Measurements from ENCODE around the gene TMCC3.

DNA sequence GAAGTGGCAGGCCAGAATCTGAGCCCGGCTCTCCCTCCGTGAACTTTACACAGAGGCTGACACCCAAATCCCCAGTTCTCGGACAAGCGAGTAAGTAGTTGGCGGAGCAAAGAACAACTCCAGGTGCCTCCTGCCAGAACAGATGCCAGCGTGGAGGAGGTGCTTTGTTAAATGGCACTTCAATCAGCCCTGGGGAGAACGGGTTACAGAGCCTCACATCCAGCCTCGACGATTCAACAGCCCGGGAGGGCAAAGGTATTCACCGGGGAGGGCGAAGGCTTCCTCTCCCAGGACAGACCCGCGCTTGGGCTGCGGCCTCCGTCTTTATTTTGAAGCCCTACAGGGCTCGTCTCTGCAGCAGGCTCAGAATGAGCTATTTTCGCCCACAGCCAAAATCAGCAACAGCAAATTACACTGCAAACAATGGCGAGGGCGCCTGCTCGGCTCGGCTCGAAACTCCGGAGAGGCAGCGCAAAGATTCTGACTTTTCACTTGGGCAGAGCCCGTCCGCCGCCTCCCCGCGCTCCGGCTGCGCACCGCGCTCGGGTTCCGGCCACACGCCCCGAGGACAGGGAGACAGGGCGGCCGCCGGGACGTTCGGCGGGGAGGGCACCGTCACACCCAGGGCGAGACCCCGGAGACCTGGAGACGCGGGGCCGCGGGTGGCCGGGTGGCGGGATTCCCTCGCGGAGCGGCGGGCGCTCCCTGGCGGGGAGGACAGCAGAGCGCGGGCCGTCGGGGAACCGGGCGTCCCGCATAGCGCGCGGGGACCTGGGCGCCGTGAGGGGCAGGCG lies 811 bp downstream of the TMCC3 start:
- no peak for TF ChIP-seq POLR2A (IDR thresholded peaks at IDR 0.05)
- peak in 3 of 4 experiments; percentile 9 to 50 (median 25) for TF ChIP-seq CTCF (IDR thresholded peaks at IDR 0.05)

All from uterus (tissue), 2 donors.